GM12801 (cell line): Measurements from ENCODE around the gene BACE2.

ENCODE experiments used
- CTCF ChIP-seq: IDR thresholded peaks from one replicate; pipeline ENCODE4 v1.5.1; 2011; ENCODE audit warnings: control low read depth; ENCODE audit not compliant: insufficient read length; ENCODE audit errors: extremely low read depth

Gene BACE2

DNA sequence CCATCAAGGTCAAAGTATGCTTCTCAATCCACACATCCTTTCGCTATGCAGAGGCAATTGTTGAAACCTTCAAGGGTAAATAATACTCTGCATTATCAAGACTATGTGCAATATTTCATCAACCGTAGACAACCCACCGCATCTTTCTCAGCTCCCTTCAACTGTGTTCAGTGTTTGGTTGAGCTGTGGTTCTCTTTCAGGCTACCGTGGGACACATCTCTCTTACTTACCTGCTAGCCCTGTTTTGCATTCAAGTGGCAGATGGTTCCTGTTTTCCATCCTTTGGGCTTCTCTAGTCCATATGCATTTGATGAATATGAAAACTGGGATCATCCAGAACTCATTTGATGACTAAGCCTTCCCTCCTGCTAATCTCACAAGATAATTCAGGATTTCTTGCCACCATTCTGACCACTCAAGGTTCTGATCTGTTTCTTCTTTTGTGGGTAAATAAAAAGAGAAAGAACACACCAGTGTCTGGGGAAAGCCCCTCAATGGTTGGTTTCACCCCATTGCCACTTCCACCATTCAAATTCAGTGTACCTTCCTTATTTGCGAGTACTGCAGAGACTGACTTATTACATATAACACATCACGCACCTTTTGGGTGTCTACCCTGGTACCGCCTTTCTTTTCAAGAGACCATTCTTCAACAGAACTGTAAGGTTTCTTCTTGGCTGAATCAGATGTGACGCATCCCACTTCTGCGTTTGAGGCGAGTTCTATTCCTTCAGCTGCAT lies 61.7 kb downstream of the BACE2 start:
- no peak for TF ChIP-seq CTCF

- TF ChIP-seq CTCF = no peak
These were observed 62.5 kb downstream of the BACE2 start for GRCh38 chr21:41230497-41230896.

DNA sequence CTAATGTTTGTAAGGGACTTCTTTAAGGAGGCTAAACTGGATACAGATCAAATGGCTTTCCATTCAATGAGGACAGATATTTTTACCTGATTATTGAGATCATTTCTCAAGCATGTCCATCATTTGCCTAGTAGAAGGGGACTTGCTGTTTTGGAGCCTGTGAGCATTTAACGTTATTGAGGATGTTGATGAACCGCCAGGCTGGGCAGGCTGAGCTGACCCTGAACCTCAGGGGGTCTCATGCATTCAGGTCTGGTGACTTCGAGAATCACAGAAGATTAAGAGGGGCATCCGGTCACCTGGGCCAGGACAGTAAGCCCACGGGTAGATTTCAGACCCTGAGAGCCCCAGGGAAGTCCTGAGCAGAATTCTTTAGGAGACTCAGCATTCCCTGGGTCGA lies 63.1 kb downstream of the BACE2 start:
- TF ChIP-seq CTCF = no peak

DNA sequence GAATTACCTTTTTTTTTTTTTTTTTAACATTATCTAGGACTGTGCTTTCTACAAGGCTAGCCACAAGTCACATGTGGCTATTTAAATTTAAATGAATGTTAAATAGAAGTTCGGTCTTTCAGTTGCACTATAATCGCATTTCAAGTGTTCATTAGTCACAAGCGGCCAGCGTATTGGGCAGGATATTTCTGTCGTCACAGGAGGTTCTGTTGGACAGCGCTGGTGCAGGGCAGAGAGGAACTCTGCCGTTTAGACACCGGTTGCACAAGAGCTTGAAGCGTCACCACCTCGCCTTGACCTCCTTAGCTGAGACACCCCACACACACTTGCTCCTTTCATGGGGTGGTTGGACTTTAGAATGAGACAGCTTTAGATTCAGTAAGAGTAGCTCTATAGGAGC lies 64.1 kb downstream of the BACE2 start:
- no peak for TF ChIP-seq CTCF

DNA sequence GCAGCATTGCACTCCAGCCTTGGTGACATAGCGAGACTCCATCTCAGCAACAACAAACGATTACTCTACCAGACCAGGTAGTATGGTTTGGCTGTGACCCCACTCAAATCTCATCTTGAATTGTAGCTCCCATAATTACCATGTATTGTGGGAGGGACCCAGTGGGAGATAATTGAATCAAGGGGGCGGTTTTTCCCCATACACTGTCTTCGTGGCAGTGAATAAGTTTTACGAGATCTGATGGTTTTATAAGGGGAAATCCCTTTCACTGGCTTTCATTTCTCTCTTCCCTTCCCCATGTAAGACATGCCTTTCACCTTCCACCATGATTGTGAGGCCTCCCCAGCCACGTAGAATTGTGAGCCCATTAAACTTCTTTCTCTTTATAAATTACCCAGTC lies 66.0 kb downstream of the BACE2 start:
- no peak for TF ChIP-seq CTCF

- TF ChIP-seq CTCF = no peak
These were observed 66.6 kb downstream of the BACE2 start for GRCh38 chr21:41234569-41234968.

- TF ChIP-seq CTCF = no peak
These were observed 67.2 kb downstream of the BACE2 start for GRCh38 chr21:41235201-41235600.
